ENCODE results near the gene ADGRD1.

ADGRD1 gene

DNA sequence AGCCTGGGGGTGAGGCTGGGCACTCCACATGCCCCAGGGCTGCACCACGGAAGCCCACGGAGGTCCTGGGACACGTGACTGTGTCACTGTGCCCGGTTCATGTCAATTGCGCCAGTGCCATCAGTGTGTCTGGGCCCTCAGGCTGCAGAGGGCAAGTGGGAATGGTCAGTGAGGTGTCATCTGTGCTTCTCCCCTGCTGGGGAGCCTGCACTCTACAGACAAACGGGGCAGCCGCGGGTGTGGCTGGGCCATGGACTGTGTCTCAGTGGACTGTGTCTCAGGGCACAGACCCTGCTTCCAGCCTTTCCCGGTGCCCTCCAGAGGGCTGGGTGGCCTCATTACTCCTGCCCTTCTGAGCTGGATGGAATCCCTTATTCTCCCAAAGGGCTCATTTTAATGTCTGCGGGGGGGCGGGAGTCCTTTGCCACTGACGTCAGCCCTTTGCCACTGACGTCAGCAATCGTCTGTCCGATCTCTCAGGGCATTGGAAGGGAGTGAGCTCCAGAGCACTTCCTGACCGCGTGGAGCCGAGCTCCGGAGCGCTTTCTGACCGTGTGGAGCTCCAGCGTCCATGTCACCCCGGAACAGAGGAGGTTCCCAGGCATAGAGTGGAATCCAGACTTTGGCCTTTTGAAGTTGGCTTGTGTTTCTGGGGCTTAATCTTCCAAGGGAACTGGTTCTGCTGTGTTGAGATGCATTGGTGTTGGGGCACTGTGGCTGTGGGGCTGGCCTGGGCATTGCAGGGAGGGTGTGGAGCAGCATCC lies 72.4 kb downstream of the ADGRD1 start:
- DNase-seq (ENCODE audit: low read depth in 2 of 2): no peak
- no peak overlapping the region for H3K4me3 ChIP-seq (replicated peaks in 1 of 2; ENCODE audit: low read depth in 2 of 2, low read length in 2 of 2)
- TF ChIP-seq, protein P1, sequence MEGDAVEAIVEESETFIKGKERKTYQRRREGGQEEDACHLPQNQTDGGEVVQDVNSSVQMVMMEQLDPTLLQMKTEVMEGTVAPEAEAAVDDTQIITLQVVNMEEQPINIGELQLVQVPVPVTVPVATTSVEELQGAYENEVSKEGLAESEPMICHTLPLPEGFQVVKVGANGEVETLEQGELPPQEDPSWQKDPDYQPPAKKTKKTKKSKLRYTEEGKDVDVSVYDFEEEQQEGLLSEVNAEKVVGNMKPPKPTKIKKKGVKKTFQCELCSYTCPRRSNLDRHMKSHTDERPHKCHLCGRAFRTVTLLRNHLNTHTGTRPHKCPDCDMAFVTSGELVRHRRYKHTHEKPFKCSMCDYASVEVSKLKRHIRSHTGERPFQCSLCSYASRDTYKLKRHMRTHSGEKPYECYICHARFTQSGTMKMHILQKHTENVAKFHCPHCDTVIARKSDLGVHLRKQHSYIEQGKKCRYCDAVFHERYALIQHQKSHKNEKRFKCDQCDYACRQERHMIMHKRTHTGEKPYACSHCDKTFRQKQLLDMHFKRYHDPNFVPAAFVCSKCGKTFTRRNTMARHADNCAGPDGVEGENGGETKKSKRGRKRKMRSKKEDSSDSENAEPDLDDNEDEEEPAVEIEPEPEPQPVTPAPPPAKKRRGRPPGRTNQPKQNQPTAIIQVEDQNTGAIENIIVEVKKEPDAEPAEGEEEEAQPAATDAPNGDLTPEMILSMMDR (IDR thresholded peaks at IDR 0.05; ENCODE audit: low read depth, low read length): no peak

DNA sequence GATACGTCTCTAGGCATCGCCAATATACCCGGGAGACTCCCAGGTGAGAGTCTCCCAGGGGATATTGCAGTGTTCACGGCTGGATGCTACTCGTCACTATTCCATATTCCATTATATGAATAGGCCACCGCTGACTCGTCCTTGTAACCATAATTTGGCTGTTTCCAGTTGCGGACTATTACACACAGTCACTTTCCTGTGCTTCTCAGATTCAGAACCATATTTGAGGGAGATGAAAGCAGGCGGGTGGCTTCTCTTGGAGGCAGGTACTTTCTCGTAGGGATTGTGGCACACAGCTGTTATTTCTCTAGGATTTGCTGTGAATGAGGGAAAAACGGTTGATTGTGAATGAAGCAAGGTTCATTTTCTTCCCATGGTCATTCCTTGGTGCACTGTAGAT lies 73.0 kb downstream of the ADGRD1 start:
- no peak overlapping the region for H3K4me3 ChIP-seq (replicated peaks in 1 of 2; ENCODE audit: low read depth in 2 of 2, low read length in 2 of 2)
- DNase-seq (ENCODE audit: low read depth in 2 of 2): no peak
- TF ChIP-seq, protein P1 (IDR thresholded peaks at IDR 0.05; ENCODE audit: low read depth, low read length): no peak

DNA sequence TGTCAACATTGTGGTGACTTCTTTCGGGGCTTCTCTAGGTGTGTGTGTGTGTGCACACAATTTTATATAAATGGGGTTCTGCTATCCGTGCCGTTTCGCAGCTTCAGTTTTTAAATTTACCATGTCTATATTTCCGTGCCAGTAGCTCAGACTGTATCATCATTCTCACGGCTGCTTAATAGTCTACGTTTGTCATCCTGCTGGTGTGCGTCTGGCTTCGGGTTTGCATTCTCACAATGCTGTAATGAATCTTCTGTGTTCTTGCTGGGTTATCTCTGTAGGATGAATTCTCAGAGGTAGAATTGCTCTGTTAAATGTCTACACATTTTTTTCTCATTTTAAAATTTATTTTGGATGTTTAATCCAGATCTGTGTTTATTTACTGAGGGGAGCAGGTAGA lies 73.6 kb downstream of the ADGRD1 start:
- TF ChIP-seq, protein P1 (IDR thresholded peaks at IDR 0.05; ENCODE audit: low read depth, low read length): no peak
- no peak overlapping the region for H3K4me3 ChIP-seq (replicated peaks in 1 of 2; ENCODE audit: low read depth in 2 of 2, low read length in 2 of 2)
- no peak for DNase-seq (ENCODE audit: low read depth in 2 of 2)

DNA sequence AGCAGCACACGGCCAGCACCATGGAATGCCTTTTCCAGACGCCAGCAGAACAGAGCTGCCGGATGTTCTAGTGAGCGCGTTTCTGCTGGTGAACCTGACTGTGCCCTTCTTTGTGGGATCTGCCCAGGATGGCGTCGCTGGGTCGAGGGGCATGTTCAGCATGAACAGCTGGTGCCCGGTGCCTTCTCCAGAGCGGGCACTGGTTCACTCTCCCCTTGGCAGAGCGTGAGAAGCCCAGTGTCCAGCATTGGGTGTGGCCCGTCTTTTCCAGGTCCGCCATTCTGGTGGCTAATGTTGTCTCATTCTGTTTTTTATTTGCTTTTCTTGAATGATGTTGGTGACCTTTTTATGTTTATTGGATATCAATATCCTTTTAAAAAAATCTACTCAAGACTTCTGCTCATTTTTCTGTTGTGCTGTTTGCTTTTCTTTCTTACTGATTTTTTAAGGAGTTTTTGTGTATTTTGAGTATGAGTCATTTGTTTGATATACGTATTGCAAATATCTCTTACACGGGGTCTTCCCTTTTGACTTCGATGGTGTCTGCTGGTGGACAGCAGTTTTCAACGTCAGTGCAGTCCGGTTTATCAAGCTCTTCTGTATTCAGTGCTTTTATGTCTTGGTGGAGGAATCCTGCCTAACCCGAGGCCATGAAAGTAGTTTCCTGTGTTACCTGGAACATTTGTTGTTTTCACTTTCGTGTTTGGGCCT lies 74.3 kb downstream of the ADGRD1 start:
- no peak for DNase-seq (ENCODE audit: low read depth in 2 of 2)
- no peak overlapping the region for H3K4me3 ChIP-seq (replicated peaks in 1 of 2; ENCODE audit: low read depth in 2 of 2, low read length in 2 of 2)
- TF ChIP-seq, protein P1 (IDR thresholded peaks at IDR 0.05; ENCODE audit: low read depth, low read length): no peak

DNA sequence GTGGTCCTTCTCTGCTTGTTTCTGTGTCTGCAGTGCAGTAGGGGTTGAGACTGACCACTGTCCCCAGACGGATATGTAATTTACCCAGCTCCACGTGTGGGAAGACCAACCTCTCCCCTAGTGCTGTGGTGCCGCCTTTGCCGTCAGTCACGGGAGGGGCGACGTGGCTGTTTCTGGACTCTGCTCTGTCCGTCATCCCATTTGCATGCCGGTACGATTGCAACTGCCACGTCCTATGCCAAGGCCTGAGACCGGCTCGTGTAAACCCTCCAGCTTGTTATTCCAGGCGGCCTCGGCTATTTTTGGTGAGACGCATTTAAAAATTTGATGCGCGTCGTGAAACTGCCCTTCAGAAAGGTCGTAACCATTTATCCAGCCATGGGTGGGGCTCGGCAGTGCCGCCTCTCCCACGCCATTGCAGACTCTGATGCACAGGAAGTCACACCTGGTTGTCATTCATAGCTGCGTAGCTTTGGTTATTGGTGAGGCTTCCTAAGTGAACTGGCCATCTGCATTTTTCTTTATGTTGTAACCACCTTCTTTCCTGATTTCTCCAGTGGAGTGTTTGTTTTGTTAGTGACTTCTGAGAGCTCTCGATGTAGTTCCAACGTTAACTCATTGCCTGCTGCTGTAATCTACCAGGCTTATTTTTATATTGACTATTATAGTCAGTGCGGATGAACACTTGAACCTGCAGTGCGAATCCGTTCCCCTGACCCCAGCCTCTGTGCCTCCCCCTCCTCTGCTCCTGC lies 75.1 kb downstream of the ADGRD1 start:
- H3K4me3 ChIP-seq (replicated peaks in 1 of 2; ENCODE audit: low read depth in 2 of 2, low read length in 2 of 2): no peak overlapping the region
- DNase-seq (ENCODE audit: low read depth in 2 of 2): no peak
- TF ChIP-seq, protein P1 (IDR thresholded peaks at IDR 0.05; ENCODE audit: low read depth, low read length): no peak

DNA sequence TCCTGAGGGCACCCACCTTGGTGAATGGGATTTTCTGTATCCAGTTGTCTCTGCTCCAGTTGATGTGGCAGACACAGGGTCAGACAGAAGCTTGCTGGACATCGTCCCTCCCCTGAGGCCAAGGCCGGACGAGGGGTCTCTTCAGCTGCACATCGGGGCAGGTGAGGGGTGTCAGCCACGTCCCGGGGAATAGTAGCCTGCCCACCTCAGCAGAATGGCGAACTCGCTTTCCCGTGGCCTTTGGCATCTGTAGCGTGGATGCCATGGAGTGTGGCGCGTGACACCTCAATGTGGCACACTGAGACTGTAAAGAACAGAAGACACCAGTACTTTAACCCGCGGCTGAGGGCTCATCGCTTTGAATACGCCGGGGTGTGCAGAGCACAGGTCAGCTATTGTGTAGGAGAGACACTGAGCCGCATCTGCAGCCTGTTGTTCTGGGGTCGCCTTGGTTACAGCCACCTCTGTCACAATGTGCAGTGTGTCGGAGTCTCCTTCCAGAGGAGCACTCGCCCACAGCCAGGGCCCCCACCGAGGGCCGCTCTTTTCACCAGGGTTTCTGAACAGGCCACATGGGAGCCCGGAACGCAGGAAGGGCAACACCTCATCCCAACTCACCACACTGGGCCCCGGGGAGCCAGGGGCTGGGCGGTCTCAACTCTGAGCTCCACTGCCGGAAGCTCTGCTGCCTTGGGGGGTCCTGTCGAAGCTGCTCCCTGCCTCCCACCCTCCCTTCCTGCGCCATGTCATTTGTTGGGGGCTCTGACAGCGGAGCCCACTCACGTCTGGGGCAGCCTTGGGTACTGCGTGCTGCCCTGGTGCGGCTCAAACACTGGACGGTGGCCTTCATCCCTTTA lies 77.0 kb downstream of the ADGRD1 start:
- DNase-seq (ENCODE audit: low read depth in 2 of 2): no peak
- TF ChIP-seq, protein P1 (IDR thresholded peaks at IDR 0.05; ENCODE audit: low read depth, low read length): no peak

More for the DNA sequence above, 77.0 kb downstream of the ADGRD1 start:
- no peak overlapping the region for H3K4me3 ChIP-seq (replicated peaks in 1 of 2; ENCODE audit: low read depth in 2 of 2, low read length in 2 of 2)

Measured in cardiac fibroblast (primary cell).